HEK293T (cell line): ENCODE measurements around the gene PCGF1.
A peak's percentile ranks its signal among the peaks of the same experiment; 100 is the strongest.

Source experiments
- ARNT ChIP-seq: fragments of 450-650 bp; IDR thresholded peaks from 2 replicates; pipeline ENCODE4 v1.6.1; 2017; ENCODE audit warnings: mild to moderate bottlenecking
- BHLHE40 ChIP-seq: fragments of 450-650 bp; IDR thresholded peaks from 2 replicates; pipeline ENCODE4 v1.6.1; 2016; ENCODE audit warnings: mild to moderate bottlenecking, moderate library complexity, borderline replicate concordance
- CTBP1 ChIP-seq: fragments of 450-650 bp; IDR thresholded peaks from 2 replicates; pipeline ENCODE4 v1.6.1; 2016; ENCODE audit warnings: borderline replicate concordance
- ELF4 ChIP-seq: fragments of 450-650 bp; IDR thresholded peaks from 2 replicates; pipeline ENCODE4 v1.6.1; 2017; ENCODE audit warnings: antibody characterized with exemption
- FOXA1 ChIP-seq: fragments of 450-650 bp; IDR thresholded peaks from 2 replicates; pipeline ENCODE4 v1.6.1; 2016; ENCODE audit warnings: mild to moderate bottlenecking
- FOXK2 ChIP-seq: fragments of 450-650 bp; IDR thresholded peaks from 2 replicates; pipeline ENCODE4 v1.6.1; 2016; ENCODE audit warnings: mild to moderate bottlenecking
- FOXM1 ChIP-seq: fragments of 450-650 bp; IDR thresholded peaks from 2 replicates; pipeline ENCODE4 v1.6.1; 2017; ENCODE audit warnings: mild to moderate bottlenecking, borderline replicate concordance
- HDGF ChIP-seq: fragments of 450-650 bp; IDR thresholded peaks from 2 replicates; pipeline ENCODE4 v1.6.1; 2017; ENCODE audit warnings: antibody characterized with exemption, borderline replicate concordance
- SP1 ChIP-seq: fragments of 450-650 bp; IDR thresholded peaks from 2 replicates; pipeline ENCODE4 v1.6.1; 2017
- SUZ12 ChIP-seq: fragments of 450-650 bp; IDR thresholded peaks from 2 replicates; pipeline ENCODE4 v1.6.1; 2016; ENCODE audit warnings: mild to moderate bottlenecking
- TARDBP ChIP-seq: fragments of 450-650 bp; IDR thresholded peaks from 2 replicates; pipeline ENCODE4 v1.6.1; 2016

DNA sequence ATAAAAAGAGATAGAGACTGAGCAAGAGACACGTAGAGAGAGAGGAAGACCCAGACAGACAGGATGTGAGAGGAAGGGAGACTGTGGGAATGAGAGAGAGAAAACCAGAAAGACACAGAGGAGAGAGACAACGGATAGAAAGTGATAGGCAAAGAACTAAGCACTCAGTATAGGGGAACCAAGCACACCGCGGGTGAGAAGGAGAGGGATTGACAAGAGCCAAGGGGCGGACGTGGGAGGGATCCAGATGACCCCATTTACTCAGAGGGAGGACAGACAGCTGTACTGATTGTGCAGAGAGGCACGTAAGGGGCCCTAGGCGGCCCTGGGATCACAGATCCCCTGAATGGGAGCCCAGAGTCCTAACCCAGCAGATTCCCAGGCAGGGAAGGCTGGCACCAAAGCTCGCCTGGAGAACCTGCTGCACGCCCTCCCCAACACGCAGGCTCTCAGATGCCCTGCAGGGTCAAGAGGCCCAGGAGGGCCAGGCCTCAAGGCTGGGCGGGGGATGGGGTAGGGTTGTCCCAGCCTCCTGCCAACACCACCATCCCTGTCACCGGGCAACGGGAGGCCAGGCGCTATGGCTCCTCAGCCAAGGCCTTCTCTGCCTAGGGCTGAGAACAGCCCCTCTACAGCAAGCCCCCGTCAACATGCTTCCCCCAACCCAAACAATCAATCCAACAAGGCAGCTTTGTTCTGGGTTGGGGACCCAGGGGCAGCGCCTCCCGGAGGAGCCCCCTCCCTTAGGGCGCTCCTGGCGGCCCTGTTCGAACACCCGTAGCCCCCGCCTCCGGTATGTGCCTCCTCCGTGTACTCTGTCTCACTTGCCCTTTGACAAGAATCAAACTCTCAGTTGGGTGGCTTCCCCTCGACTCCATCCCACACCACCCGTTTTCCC is 45.7 kb upstream of the PCGF1 start:
- TF ChIP-seq FOXM1, result no peak
- no peak for TF ChIP-seq BHLHE40
- no peak for TF ChIP-seq TARDBP
- no peak for TF ChIP-seq SUZ12
- no peak for TF ChIP-seq ARNT
- TF ChIP-seq HDGF, result 0 out of 2 replicates have a peak, but pooled peaks have one; percentile 46
- TF ChIP-seq SP1, result no peak
- TF ChIP-seq CTBP1, result no peak
- TF ChIP-seq FOXK2, result no peak
- no peak for TF ChIP-seq ELF4
- TF ChIP-seq FOXA1, result no peak
